CD1c-positive myeloid dendritic cell (primary cell): ENCODE results near the gene ACE.

Experiments
- DNase-seq: peaks from one replicate; pipeline ENCODE4 v3.0.0-alpha.2; 2016; ENCODE audit errors: extremely low spot score

The ACE gene

DNA sequence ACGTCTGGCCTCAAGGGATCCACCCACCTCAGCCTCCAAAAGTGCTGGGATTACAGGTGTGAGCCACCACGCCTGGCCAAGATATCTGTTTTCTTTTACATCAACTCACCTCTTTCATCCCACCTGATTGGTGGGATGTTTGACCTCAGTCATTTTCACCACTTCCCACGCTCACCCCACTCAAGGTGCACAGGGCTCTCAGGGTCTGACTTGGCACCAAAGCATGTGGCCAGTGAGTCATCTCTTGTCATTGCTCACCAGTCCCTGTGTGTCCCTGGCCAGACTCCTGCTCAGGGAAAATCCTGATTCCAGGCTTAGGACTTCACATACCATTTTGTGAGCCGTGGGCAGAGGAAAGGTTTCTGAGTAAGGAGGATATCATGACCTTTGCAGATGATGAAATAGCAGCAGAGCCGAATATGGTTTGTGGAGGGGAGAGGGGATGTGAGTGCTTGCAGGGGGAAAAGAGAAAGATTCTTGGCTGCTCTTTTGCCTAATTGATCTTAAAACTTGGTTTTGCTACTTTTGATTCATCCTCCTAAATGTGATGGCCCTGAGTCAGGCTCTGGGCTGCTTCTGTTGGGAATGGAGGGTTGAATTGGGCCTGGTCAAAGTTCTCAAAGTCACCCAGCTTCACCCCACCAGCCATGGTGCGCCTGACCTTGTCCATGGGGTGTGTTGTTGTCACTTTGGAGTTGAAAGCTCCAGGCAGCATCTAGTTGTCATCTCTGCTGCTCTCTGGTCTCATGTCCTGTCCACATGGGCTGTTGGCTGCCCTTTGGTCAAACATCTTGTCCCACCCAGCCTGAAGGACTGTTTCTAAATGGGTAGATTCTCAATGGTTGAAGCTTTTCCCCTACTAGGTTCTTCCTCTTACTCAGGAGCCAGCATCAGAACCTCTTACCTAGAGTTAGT is 40.3 kb downstream of the ACE start:
- DNase-seq, result peak; percentile 24

DNA sequence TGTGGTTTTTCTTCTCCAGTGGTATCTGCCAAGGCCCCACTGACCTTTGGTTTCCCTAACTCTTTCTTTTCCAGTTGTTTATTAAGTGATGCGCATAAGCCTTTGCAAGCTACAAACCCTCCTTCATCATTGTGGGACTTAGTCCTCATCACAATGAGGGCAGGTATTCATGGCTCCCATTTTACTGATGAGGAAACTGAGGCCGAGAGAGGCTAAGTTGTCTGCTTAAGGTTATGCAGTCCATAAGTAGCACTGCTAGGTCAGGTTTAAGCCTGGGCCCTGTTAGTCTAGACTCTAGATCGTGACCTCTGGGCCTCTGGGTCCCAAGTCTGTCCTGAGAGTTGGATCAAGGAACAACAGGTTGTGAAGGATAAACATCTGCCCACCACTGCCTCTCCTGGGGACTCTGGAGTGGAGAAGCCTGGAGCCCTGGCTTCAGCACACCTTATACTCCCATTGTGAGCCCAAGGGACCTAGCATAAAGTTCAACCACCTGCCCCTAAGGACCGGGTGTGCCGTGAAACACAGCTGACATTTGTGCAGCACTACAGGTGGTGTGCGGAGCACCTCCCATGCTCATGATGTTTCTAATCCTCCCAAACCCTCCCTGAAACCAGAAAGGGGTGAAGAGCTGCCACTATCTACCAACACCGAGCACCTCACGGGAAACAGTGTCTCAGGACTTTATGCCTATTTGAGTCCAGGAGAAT is 41.1 kb downstream of the ACE start:
- DNase-seq, result no peak

DNA sequence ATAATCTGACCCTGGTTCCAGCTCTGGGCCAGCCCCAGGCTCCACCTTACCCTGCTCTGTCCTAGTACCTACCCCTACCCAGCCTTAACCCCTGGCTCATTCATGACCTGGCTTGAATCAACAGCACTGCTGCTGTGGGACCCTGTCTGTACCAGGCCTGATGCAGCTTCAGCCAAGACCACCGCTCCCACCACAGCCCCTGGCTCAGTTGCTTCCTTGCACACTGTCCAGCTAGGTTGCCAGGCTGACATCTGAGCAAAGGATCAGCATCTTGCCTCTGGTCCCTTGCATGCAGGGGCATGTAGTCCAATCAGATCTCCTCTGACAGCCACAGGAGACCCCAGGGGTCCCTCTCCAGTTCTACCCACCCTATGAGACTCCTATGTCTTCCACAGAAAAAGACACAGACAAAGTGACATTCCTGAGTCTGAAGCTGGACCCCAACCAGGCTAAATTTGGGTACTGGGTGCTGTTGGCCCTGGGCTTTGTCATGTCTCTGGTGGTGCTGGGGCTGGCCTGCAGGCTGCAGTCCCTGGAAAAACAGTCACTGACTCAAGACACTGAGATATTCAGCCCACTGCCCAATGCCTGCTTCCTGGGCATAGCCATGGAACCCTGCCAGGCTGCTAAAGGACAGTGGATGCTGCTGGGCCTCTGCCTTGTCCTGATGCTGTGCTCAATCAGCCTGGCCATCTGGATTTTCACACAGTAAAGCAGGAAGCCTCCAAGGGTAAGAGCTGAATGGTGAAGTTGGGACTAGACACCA is 42.4 kb downstream of the ACE start:
- DNase-seq, result no peak

DNA sequence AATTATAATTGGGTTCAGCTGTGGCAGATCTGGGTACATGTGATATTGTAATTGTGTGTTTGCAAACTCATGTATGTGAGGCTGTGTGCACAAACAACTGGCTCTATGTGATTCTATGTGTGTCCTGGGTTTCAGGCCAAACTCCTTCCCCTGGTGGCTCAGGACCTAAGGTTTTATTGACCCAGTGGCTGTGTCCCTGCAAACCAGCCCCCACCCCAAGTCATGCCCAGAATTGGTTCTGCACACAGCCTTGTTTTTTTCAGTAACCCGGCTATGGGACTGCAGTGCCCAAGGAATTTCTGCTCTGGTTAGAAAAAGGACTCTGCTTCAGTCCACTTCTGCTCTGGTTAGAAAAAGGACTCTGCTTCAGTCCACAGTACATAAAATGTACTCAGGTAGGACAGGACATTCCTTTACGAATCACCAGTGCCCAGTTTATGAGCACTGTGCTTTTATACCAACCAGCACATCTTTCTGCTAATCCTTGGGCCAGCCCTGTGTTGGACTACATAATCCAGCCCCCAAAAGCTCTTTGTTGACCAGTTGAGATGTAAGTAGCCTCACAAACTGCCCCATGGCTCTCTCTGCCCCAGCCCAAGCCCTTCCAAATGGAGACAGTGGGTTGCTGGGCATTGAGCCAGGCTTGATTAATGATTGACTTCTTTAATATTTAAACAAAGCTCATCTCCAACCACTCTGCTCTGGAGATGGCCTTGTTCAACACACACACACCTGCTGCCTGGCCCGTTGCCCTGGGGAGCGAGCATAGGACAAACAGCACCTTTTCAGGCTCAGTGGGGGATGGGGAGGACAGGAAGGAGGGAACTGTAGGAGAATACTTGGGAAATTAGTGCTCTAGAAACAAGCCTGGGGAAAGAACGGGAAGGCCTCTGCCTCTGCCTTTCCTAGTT is 43.4 kb downstream of the ACE start:
- no peak for DNase-seq

DNA sequence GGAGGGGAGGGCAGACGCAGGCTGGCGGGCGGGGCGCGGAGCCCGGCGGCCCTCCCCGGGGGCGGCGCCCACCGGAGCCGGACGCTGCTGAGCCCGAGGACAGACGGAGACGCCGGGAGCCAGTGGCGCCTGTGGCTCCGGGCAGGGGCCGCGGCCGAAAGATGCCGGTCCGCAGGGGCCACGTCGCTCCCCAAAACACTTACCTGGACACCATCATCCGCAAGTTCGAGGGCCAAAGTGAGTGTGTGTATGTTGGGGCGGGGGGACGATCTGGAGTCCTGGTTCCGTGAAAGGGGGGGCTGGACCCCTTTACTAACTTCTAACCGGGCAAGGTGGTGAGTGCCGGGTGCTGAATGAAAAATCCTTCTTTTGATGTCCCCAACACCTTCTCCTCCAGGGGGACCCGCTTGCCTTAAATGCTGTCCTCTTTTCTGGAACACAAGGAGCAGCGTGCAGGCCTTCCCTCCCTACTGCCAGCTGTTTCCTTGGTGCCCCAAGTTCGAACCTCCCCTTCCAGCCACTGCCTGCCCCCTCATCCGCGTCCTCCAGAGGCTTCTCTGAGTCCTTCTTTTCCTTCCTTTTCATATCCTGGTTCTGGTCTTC is 46.5 kb downstream of the ACE start, which contains the start of gene KCNH6:
Gene KCNH6, plus strand, starts transcription at position 106 of the 603 bp plus-strand sequence. Its CDS starts 56 bp downstream, at position 162.
- no peak for DNase-seq

DNA sequence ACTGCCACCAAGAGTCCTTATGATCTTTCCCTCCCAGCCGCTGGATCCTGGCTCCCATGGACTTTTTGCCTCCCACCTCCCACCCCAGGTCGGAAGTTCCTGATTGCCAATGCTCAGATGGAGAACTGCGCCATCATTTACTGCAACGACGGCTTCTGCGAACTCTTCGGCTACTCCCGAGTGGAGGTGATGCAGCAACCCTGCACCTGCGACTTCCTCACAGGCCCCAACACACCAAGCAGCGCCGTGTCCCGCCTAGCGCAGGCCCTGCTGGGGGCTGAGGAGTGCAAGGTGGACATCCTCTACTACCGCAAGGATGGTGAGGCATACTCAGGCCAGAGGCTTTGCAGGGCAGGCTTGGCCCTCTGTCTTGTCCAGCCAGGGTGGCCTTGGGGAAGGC is 47.2 kb downstream of the ACE start:
- no peak for DNase-seq

DNA sequence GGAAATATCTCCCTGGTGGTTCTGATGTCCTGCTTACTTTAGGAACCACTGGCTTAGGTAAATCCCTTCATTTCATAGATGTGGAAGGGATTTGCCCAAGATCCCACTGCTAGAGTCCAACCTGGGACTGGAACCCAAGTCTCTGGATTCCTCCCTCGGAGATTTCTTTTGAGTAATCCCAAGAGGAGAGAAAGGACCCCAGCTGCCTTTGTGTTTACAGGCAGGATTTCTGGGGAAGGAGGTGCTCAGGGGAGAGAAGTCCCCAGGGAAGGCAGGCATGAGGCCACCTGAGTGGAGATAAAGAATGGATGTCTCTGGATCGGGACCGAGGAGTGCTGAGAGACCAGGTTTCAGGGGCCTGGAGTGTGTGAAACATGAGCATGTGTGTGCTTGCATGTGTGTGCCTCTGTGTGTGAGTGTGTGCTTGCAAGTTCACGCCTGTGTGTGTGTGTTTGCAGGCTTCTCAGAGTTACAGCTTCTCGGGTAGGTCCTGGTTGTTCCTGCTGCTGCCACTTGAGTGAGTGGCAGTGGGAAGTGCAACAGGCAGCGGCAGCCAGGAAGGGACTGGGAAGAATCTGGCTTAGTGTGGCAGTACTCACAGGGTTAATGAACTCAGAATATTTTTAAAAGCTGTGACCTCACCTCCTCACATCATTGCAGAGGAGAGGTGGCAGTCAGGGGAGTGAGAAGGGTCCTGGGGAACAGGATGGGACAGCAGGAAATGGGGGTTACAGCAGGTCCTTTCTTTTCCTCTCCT is 48.5 kb downstream of the ACE start:
- no peak for DNase-seq

DNA sequence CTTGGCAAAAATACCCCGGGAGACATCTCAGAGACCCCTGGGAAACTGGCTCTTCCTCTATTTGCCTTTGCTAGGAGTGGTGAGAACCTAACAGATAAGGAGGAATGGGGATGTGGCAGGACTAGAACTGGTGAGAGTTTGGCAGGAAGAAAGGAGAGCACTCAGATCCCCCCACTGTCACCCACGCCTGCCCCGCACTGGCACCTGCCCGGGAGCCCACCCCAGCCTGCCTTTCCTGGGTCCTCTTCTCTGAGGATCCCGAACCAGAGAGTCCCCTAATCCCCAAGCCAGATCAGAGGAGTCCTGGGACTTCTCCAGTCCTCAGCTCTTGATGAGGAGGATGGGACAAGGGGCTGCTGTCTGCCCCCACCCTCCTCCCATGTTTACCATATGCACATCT is 50.0 kb downstream of the ACE start:
- DNase-seq, result no peak

DNA sequence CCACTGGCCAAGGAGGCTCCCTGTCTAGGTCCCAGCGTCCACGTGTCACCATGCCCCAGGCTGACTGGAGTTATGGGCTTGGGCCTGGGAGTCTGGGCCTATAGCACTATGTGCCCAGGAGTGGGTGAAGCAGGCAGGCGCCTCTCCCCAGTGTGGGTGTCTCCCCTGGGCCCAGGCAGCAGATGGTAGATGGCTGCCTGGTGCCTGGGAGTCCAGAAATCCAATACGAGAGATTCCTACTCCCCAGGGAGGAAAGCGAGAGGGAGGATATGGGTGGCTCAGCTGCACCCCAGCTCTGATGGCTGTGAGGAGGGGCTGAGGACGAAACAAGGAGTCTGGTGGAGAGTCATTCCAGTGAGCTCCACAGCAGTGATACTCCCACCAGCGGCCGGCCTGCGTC is 51.3 kb downstream of the ACE start:
- DNase-seq, result no peak

DNA sequence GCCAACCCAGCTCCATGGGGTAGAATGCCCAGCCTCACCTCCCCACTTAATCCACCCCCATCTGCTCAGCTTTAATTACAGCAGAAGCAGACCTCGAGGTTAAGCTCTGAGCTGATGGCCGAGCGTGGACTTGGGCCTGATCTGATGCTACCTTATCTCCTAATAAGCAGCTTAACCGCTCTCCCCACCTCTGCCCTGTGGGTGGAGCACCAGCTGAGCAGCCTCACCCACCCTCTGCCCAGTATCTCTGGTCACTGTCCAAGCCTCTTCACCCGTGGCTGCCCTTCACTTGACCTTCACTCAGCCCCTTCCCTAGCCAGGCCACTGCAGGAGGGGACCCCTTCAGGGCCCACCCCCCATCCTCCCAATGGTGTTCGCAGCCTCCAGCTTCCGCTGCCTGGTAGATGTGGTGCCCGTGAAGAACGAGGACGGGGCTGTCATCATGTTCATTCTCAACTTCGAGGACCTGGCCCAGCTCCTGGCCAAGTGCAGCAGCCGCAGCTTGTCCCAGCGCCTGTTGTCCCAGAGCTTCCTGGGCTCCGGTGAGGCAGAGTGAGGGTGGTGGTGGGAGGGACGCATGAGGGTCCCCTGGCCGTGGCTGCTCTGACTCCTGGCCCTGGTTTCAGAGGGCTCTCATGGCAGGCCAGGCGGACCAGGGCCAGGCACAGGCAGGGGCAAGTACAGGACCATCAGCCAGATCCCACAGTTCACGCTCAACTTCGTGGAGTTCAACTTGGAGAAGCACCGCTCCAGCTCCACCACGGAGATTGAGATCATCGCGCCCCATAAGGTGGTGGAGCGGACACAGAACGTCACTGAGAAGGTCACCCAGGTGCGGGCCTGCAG is 53.1 kb downstream of the ACE start:
- no peak for DNase-seq

DNA sequence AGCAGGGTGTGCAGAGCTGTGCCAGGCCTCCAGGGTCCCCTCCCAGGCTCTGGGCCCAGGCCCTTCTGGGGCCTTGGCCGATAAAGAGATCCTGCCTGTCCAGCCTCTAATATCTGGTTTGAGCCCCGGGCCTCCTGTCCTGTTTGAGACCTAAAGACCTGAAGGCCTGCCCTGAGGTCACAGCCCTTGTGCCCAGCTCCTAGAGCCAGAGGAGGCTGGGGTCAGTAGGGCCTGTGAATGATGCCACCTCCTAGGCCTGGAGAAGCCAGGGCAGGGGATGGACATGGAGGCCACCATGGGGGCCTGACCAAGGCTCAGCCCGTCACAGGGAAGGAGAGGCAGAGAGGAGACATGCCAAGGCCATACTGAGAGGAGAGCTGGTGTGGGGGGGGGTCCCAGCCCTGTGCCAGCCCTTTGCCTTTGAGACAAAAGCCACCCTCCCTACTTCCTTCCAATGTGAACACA is 53.7 kb downstream of the ACE start:
- no peak for DNase-seq

DNA sequence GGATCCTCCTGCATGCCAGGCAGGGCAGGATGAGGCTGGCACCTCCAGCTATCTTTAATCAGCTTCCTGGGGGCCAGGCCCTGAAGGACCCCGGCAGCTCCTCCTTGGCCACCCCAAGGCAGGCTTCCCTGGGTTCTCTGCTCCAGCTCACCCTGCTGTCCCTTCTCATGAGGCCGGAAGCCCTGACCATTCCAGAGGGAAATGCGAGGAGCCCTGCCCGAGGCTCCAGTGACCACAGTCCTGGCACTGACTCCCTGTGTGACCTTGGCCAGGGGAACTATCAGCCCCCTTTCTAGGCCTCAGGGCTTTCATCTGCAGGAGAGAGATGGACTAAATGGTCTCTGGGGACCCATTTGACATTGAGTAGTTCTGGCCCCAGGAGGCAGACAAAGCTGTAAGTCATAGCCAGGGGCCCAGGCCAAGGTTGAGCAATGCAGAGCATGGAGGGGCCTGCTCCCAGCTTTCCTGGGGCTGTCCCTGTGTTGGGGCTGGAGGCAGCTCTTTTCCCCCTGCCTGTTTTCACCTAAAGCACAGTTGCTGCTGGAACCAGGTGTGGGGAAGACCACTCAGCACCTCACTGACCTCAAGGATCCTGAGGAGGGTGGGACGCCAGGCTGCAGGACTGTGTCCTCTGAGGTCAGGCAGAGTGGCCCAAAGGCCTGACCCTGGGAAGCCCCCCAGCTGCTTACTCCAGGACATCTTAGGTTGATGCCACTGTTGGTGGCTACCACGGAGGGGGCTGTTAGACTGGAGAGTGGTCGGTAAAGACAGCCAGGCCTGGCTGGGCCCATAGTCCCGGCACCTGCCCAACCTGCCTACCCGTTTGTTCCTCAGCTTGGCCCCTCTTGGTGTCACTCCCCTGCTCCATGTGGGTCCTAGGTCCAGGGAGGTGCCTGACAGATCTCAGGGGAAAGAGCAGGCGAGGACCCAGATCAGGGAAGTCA is 54.4 kb downstream of the ACE start:
- no peak for DNase-seq

DNA sequence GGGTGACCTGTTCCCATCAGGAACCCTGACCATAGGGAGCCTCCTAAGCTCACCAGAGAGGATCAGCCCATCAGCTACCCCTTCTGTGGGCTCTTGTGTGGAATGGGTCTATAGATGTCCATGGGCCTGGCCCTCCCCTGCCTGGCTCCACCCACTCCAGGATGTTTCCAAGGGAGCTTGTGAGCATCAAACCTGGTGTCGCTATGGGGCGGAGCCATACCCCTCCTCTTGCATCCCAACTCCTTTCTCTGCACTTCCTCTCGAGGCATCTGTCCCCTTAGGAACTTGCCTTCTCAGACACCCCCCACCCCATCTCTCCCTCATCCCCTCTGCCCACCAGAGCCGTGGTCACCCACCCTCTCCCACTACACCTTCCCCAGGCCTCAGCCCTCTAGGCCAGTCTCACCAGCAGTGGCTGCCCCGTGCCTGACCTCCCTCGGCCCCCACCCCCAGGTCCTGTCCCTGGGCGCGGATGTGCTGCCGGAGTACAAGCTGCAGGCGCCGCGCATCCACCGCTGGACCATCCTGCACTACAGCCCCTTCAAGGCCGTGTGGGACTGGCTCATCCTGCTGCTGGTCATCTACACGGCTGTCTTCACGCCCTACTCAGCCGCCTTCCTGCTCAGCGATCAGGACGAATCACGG is 56.7 kb downstream of the ACE start:
- DNase-seq, result no peak

DNA sequence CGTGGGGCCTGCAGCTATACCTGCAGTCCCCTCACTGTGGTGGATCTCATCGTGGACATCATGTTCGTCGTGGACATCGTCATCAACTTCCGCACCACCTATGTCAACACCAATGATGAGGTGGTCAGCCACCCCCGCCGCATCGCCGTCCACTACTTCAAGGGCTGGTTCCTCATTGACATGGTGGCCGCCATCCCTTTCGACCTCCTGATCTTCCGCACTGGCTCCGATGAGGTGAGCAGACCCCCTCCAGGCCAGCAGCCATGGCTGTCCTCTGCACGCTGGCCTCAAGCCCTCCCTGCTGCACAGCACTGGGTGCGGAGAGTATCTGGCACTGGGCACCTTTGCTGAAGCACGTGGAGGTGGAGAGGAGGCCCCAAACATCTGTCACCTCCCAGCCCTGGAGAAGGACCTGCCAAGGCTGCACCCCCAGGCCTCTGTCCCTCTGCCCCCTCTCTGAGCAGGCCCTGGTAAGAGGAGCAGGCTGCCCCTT is 57.3 kb downstream of the ACE start:
- DNase-seq, result no peak

DNA sequence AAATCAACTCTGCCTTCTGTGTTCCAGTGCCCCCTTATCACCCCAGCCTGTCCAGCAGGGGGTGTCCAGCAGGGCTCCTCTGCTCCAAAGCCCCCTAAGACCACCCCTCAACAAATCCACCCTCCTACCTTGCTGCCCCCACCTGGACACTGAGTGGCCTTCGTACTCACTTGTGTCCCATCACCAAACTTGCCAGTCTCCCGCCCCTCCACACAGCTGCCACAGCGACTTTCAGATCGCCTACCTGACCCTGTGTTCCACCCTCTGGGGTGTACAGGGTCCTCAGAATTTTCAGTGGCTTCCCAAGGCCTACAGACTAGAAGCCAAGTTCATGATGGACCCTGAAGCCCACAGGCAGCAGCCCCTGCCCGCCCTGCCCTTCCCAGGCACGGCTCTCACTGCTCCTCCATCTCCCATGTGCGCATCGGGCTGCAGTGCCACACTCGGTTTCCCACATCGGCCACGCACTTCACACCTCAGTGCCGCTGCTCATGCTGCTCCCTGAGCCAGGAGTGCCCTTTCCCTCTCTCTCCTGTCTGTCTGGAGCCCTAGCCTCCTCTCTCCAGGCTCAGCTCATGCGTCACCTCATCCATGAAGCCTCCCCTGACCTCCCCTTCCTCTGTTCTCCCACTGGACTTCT is 58.1 kb downstream of the ACE start:
- DNase-seq, result no peak

DNA sequence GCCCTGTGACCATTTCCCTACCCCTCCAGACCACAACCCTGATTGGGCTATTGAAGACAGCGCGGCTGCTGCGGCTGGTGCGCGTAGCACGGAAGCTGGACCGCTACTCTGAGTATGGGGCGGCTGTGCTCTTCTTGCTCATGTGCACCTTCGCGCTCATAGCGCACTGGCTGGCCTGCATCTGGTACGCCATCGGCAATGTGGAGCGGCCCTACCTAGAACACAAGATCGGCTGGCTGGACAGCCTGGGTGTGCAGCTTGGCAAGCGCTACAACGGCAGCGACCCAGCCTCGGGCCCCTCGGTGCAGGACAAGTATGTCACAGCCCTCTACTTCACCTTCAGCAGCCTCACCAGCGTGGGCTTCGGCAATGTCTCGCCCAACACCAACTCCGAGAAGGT is 58.8 kb downstream of the ACE start:
- DNase-seq, result no peak

DNA sequence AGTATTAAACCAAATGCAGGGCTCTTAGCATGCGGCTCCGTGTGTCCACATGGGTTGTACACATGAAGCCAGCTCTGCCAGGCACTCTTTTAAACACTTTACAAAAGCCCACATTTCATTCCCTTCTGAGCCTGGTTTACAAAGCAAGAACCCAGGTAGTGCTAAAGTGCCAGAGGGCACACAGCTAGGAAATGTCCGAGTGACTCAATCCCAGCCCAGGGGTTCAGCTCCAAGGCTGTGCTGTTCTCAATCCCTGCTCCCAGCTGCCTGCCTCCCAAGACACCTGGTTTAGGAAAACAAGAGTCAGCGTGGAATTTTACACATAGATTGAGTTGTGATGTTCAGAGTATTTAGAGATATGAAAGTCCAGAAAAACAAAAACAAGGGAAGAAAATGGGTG is 60.1 kb downstream of the ACE start:
- no peak for DNase-seq
